Nephron progenitor cell (in vitro differentiated cells): Measurements from ENCODE around the gene CCN5.

Source experiments
- DNase-seq: peaks from one replicate; pipeline ENCODE4 v3.0.0; 2021
- H3K27ac Mint-ChIP-seq: 2 replicates; pipeline ENCODE4 v1.8.0; 2021; ENCODE audit warnings: mild to moderate bottlenecking, moderate library complexity, mixed read lengths
- H3K27me3 Mint-ChIP-seq: 2 replicates; pipeline ENCODE4 v1.8.0; 2021; ENCODE audit warnings: mild to moderate bottlenecking, low read depth, mixed read lengths; ENCODE audit not compliant: poor library complexity
- H3K36me3 Mint-ChIP-seq: 2 replicates; pipeline ENCODE4 v1.8.0; 2021; ENCODE audit warnings: low read depth, mixed read lengths
- H3K4me1 Mint-ChIP-seq: 2 replicates; pipeline ENCODE4 v1.8.0; 2021; ENCODE audit warnings: mixed read lengths
- H3K4me3 Mint-ChIP-seq: 2 replicates; pipeline ENCODE4 v1.8.0; 2021; ENCODE audit warnings: mild to moderate bottlenecking, moderate library complexity, mixed read lengths
- H3K9me3 Mint-ChIP-seq: 2 replicates; pipeline ENCODE4 v1.8.0; 2021; ENCODE audit warnings: mild to moderate bottlenecking, moderate library complexity, mixed read lengths
- TF ChIP-seq, protein P1 (sequence below): fragments of 200-600 bp; sonication (generic); IDR thresholded peaks from 2 replicates; pipeline ENCODE4 v1.5.0; 2021; ENCODE audit warnings: antibody characterized with exemption

CCN5 gene

DNA sequence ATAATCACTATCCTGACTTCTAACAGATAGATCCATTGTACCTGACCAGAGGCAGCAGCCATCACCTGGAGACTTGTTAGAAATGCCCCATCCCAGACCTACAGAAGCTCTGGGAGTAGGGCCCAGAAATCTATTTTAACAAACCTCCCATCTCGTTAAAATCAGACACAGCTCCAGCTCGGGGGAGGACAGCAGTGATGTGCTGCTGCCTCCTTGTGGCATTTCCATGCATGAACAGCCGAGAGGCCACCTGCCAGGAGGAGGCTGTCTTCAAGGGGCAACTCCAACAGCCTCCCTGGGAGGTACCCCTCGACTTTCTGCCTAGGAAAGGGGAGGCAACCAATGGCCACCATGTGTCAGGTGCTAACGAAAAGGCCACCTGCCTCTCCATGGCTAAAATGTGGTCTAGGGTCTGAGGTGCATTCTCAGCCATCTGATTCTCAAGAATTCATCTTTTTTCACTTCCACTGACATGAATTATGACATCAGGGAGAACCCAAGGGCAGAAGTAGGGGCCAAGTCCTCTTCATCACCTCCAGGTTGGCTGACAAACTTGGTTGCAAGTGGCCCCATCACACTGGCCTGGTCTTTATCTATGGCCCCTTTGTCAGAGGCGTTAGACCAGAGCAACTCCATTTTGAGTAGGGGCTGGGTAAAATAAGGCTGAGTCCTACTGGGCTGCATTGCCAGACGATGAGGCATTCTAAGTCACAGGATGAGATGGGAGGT is 18.3 kb downstream of the CCN5 start:
- Mint-ChIP-seq H3K36me3 (no peaks in the 10 kb centered on the region), H3K27ac (no peak overlapping the region), H3K27me3 (peaks cover 5% of the 10 kb centered on the region), H3K4me1 (peaks cover 26% of the 10 kb centered on the region), H3K4me3 (no peak overlapping the region), H3K9me3 (peaks cover 11% of the 10 kb centered on the region)
- TF ChIP-seq, protein P1, sequence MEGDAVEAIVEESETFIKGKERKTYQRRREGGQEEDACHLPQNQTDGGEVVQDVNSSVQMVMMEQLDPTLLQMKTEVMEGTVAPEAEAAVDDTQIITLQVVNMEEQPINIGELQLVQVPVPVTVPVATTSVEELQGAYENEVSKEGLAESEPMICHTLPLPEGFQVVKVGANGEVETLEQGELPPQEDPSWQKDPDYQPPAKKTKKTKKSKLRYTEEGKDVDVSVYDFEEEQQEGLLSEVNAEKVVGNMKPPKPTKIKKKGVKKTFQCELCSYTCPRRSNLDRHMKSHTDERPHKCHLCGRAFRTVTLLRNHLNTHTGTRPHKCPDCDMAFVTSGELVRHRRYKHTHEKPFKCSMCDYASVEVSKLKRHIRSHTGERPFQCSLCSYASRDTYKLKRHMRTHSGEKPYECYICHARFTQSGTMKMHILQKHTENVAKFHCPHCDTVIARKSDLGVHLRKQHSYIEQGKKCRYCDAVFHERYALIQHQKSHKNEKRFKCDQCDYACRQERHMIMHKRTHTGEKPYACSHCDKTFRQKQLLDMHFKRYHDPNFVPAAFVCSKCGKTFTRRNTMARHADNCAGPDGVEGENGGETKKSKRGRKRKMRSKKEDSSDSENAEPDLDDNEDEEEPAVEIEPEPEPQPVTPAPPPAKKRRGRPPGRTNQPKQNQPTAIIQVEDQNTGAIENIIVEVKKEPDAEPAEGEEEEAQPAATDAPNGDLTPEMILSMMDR = peak; percentile 82
- peak; percentile 66 for DNase-seq

DNA sequence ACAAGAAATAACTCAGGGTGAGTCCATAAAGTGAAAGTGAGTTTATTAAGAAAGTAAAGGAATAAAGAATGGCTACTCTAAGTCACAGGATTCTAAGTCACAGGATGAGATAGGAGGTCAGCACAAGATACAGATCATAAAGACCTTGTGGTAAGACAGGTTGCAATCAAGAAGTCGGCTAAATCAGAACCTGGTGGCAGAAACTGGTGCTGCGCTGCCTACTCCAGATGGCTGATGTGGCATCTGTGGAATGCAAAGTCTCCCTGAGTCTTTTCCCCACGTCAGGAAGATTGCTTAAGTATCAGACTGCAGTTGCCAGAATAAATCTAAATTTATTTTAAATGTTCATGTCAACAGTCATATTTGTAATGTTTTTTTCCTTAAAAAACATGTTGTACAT is 19.8 kb downstream of the CCN5 start:
- H3K36me3 Mint-ChIP-seq = no peaks in the 10 kb centered on the region
- TF ChIP-seq, protein P1 = peak; percentile 11
- H3K9me3 Mint-ChIP-seq = peaks cover 14% of the 10 kb centered on the region
- no peak overlapping the region for H3K27ac Mint-ChIP-seq
- no peak overlapping the region for H3K4me3 Mint-ChIP-seq
- H3K4me1 Mint-ChIP-seq = peaks cover 20% of the 10 kb centered on the region
- peaks cover 5% of the 10 kb centered on the region for H3K27me3 Mint-ChIP-seq
- no peak for DNase-seq

DNA sequence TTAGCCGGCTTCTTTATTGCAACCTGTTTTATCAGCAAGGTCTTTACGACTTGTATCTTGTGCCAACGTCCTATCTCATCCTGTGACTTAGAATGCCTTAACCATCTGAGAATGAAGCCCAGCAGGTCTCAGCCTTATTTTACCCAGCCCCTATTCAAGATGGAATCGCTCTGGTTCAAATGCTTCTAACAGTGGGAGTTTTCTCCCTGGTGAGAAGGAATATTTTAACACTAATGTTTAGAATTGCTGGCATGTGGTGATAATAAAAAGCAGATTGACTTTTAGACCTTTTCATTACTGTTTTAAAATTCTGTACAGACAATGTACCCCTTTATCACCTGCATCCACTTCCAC is 20.6 kb downstream of the CCN5 start:
- TF ChIP-seq, protein P1 = no peak
- no peak for DNase-seq
- no peak overlapping the region for H3K27ac Mint-ChIP-seq
- peaks cover 5% of the 10 kb centered on the region for H3K27me3 Mint-ChIP-seq
- H3K4me1 Mint-ChIP-seq = peaks cover 20% of the 10 kb centered on the region
- H3K4me3 Mint-ChIP-seq = no peak overlapping the region
- peaks cover 14% of the 10 kb centered on the region for H3K9me3 Mint-ChIP-seq
- no peaks in the 10 kb centered on the region for H3K36me3 Mint-ChIP-seq

DNA sequence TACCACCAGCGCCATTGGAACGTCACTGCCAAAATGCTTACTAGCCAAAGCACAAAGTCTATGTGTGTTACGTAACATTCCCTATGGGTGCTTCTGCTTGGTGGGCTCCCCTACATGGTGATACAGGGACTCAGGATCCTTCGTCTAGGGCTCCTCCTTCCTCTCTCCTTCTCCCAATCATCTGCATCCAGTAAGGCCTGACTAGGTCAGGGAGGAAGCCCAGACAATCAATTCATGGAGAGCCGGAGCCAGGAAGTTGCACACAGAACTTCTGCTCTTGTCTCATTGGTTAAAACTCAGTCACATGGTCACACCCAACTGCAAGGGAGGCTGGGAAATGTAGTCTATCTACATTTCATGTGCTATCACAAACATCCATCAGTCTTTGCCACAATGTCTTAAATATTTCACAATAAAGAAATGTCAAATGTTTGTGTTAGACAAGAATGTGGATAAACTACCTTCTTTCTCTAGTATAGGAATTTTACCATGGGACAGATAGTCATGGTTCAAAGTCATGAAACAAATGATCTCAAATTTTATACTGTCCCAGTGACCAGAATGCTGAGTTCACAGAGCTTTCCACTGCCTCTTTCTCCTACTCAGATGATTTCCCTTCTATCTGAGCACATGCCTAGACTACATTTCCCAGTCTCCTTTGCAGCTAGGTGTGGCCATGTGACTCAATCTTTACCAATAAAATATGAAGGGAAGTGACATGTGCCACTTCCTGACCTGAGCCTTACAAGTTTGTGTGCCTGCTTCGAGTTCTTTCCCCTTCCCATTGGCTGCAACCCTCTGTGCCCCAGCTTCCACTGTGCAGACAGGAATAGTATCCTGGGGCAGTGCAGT is 21.2 kb downstream of the CCN5 start:
- no peak overlapping the region for H3K27ac Mint-ChIP-seq
- peak; percentile 35 for DNase-seq
- no peaks in the 10 kb centered on the region for H3K36me3 Mint-ChIP-seq
- H3K9me3 Mint-ChIP-seq = peaks cover 14% of the 10 kb centered on the region
- H3K4me1 Mint-ChIP-seq = peaks cover 20% of the 10 kb centered on the region
- TF ChIP-seq, protein P1 = no peak
- H3K4me3 Mint-ChIP-seq = no peak overlapping the region
- peaks cover 8% of the 10 kb centered on the region for H3K27me3 Mint-ChIP-seq

DNA sequence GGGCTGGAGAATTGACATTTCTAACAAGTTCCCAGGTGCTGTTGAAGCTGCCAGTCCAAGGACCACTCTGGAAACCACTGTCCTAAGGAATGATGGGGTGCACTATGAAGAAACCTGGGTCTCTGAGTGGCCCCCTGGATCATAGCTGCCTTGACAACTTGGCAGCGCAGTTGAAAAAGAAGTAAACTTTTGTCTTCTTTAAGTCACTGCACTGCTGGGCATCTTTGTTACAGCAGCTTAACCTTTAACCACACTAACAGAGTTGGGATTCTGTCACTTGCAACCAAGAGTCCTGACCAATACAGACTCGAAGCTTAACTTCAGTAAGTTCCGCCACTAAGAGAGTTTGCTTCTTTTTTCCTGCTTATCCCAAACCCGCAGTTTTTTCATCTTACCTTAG is 21.9 kb downstream of the CCN5 start:
- peaks cover 14% of the 10 kb centered on the region for H3K9me3 Mint-ChIP-seq
- H3K4me3 Mint-ChIP-seq = no peak overlapping the region

More for the DNA sequence above, 21.9 kb downstream of the CCN5 start:
- TF ChIP-seq, protein P1 = no peak
- H3K36me3 Mint-ChIP-seq = no peaks in the 10 kb centered on the region
- H3K27me3 Mint-ChIP-seq = peaks cover 15% of the 10 kb centered on the region
- peaks cover 21% of the 10 kb centered on the region for H3K4me1 Mint-ChIP-seq
- no peak overlapping the region for H3K27ac Mint-ChIP-seq
- DNase-seq = no peak
